GM21717 (cell line): ENCODE results near the gene MT1F.
"Not testable (repeated sequence)": the region's sequence is repeated elsewhere in the genome, so short reads cannot be mapped to it uniquely, and the experiment has no call there.

ENCODE experiments used
- ATAC-seq: cut with Tn5 transposase; IDR thresholded peaks from one replicate; pipeline ENCODE4 v1.9.1; 2021; ENCODE audit warnings: mild to moderate bottlenecking, moderate library complexity; ENCODE audit not compliant: unreplicated experiment

Gene MT1F

GRCh38 chr16:56670620-56670934, 12.8 kb downstream of the MT1F start:
- ATAC-seq, result no peak

- ATAC-seq, result not testable (repeated sequence)
These were observed 13.9 kb downstream of the MT1F start for GRCh38 chr16:56671691-56672090.

GRCh38 chr16:56672171-56672570, 14.4 kb downstream of the MT1F start:
- ATAC-seq, result not testable (repeated sequence)

- ATAC-seq, result no peak
These were observed 15.2 kb downstream of the MT1F start for GRCh38 chr16:56672761-56673536.

- no peak for ATAC-seq
These were observed 16.2 kb downstream of the MT1F start for GRCh38 chr16:56673921-56674320.

GRCh38 chr16:56674570-56674969, 16.8 kb downstream of the MT1F start:
- not testable (repeated sequence) for ATAC-seq

- ATAC-seq, result no peak
These were observed 18.0 kb downstream of the MT1F start for GRCh38 chr16:56675685-56676210.

GRCh38 chr16:56677474-56677873, 19.7 kb downstream of the MT1F start:
- no peak for ATAC-seq

GRCh38 chr16:56679078-56679730, 21.4 kb downstream of the MT1F start:
- ATAC-seq, result no peak

- ATAC-seq, result no peak
These were observed 22.1 kb downstream of the MT1F start for GRCh38 chr16:56679818-56680217.

- ATAC-seq, result peak; percentile 98
These were observed 24.4 kb downstream of the MT1F start, which contains the start of gene MT1X for GRCh38 chr16:56681939-56682702. Gene MT1X (plus strand): TSS chr16:56682470. CDS start chr16:56682541, 71 bp downstream.

GRCh38 chr16:56682703-56683397, 25.1 kb downstream of the MT1F start:
- no peak for ATAC-seq

GRCh38 chr16:56683424-56684172, 25.8 kb downstream of the MT1F start:
- ATAC-seq, result no peak

GRCh38 chr16:56684256-56684925, 26.6 kb downstream of the MT1F start:
- ATAC-seq, result no peak

- no peak for ATAC-seq
These were observed 27.3 kb downstream of the MT1F start for GRCh38 chr16:56684926-56685590.

- ATAC-seq, result no peak
These were observed 29.0 kb downstream of the MT1F start for GRCh38 chr16:56686758-56687157.

GRCh38 chr16:56688762-56689161, 31.0 kb downstream of the MT1F start:
- ATAC-seq, result no peak

- no peak for ATAC-seq
These were observed 31.4 kb downstream of the MT1F start for GRCh38 chr16:56689171-56689570.
